GM12873 (cell line): ENCODE results near the gene FABP3.

Experiments used
- TF ChIP-seq, protein P1 (sequence below): IDR thresholded peaks from 2 replicates; pipeline ENCODE4 v1.5.1; 2012; ENCODE audit warnings: low read depth, mild to moderate bottlenecking, moderate library complexity, low read length, control low read depth; ENCODE audit not compliant: insufficient read depth; ENCODE audit errors: missing control alignments

The FABP3 gene

DNA sequence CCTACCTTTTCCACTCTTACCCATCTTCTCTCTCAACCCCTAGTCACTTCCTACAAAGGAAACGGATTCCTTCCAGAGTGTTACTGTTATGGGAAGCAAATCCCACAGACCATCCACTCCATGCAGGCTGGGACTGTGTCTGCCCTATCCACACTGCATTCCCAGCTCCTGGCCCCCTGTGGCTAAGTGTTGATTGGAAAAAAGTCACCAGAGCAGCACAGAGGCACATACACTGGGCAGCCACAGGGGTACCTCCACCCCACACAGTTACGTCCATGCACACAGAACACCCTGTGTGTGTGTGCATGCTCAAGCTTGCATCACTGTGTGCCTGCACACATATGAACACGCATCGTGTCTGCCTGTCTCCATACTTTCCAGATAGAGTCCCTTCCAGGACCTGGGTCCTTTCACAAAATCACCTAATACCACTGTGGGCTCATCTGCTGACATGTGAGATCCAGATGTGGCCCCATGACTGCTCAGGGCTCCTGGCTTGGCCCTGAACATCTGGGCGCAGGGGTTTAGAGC lies 36.0 kb upstream of the FABP3 start:
- TF ChIP-seq, protein P1, sequence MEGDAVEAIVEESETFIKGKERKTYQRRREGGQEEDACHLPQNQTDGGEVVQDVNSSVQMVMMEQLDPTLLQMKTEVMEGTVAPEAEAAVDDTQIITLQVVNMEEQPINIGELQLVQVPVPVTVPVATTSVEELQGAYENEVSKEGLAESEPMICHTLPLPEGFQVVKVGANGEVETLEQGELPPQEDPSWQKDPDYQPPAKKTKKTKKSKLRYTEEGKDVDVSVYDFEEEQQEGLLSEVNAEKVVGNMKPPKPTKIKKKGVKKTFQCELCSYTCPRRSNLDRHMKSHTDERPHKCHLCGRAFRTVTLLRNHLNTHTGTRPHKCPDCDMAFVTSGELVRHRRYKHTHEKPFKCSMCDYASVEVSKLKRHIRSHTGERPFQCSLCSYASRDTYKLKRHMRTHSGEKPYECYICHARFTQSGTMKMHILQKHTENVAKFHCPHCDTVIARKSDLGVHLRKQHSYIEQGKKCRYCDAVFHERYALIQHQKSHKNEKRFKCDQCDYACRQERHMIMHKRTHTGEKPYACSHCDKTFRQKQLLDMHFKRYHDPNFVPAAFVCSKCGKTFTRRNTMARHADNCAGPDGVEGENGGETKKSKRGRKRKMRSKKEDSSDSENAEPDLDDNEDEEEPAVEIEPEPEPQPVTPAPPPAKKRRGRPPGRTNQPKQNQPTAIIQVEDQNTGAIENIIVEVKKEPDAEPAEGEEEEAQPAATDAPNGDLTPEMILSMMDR = no peak

GRCh38 chr1:31407029-31407626 lies 34.3 kb upstream of the FABP3 start:
- TF ChIP-seq, protein P1 = no peak

DNA sequence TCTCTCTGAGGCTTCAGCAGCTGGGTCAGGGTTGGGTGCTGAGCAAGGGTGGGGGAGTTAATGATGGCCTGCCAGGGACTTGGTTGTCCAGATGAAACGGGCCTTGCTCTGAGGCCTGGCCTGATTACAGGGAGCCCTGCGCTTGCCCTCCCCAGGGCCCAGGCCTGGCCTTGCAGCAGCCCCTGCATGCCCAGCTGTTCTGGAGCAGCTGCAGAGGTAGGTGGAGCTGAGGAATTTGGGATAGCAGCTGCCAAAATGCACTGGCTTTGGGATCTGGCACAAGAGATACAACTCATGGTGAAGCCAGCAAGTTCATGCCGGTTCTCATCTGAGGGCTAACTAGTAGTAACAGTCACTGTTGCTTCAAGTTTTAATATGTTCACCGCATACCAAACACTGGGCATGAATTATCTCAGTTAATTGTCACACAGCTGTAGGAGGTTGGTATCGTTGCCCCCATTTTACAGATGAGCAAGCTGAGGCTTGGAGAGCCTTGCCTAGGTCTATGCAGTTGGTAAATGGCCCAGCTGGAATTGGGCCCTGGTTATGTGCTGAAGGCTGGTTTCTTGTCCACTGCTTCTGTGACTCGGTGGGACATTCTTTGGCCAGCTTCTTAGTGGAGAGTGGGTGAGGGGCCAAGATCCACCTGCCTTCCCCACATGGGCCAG lies 32.8 kb upstream of the FABP3 start:
- TF ChIP-seq, protein P1 = no peak

DNA sequence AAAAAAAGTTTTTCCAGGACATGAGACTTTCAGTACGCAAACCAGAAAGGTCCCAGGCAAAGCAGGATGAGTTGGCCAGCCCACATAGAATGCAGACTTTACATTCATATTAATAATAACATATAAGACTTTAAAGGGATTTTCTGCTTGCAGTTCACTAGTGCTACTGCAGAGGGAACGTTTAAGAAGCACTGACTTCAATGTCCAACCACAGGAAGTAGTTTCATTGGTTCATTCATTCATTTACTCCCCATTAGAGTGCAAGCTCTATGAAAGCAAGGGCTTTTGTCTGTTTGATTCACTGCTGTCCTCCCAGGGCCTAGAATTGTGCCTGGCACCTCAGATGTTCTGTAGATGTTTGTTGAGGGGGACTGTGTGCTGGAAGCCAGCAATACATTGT lies 28.4 kb upstream of the FABP3 start:
- TF ChIP-seq, protein P1 = peak; percentile 22

DNA sequence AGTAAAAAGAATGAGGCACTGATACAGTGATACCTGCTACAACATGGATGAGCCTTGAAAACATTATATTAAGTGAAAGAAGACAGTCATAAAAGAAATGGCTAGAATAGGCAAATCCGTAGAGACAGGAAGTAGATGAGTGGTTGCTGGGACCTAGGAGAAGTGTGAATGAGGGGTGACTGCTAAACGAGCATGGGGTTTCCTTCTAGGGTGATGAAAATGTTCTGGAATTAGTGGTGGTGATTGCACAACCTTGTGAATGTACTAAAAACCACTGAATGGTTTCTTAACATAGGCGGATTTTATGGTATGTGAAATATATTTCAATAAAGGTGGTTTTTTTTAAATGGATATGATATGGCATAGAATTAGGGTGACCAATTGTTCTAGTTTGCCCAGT lies 27.5 kb upstream of the FABP3 start:
- TF ChIP-seq, protein P1 = no peak

DNA sequence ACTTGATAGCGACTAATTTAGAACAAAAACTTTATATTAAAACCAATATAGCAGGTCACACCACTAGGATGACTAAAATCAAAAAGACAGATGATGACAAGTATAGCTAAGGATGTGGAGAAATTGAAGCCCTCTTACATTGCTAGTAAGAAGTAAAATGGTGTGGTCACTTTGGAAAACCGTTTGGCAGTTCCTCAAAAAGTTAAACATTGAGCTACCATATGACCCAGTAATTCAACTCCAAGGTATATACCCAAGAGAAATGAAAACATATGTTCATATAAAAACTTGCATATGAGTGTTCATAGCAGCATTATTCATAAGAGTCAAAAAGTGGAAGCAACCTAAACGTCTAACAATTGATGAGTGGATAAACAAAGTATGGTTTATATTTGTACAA lies 27.1 kb upstream of the FABP3 start:
- TF ChIP-seq, protein P1 = no peak

DNA sequence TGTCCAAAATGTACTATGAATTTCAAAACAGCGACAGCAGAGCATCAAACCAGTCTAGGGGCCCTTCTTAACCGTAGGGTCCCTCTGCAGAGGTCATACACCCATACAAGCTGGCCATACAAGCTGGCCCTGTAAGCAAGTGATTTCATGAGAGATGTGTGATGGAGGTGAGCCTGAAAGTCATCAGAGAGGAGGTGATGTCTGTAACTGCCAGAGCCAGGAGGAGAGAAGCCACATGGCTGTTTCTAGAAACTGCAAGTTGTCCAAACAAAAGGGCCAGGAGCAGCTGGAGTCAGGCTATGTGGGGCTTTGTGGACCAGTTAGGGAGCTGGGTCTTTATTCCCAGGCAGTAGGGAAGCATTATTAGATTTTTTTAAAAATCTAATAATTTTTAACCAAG lies 25.4 kb upstream of the FABP3 start:
- TF ChIP-seq, protein P1 = no peak
